Measurements from ENCODE around the gene PSME3IP1.

The PSME3IP1 gene

GRCh38 chr16:57166951-57167350 is 18.9 kb downstream of the PSME3IP1 start:
- DNase-seq: no peak

GRCh38 chr16:57166451-57166850 is 19.4 kb downstream of the PSME3IP1 start:
- no peak for DNase-seq

- no peak for DNase-seq
Measured at GRCh38 chr16:57165938-57166337, 19.9 kb downstream of the PSME3IP1 start.

GRCh38 chr16:57165483-57165882 is 20.4 kb downstream of the PSME3IP1 start:
- no peak for DNase-seq

GRCh38 chr16:57163842-57164241 is 22.0 kb downstream of the PSME3IP1 start:
- DNase-seq: no peak

GRCh38 chr16:57159447-57159846 is 26.4 kb downstream of the PSME3IP1 start:
- DNase-seq: no peak

GRCh38 chr16:57157533-57157932 is 28.3 kb downstream of the PSME3IP1 start:
- DNase-seq: no peak

GRCh38 chr16:57156351-57156703 is 29.5 kb downstream of the PSME3IP1 start:
- no peak for DNase-seq

- no peak for DNase-seq
Measured at GRCh38 chr16:57155702-57156350, 30.0 kb downstream of the PSME3IP1 start.

GRCh38 chr16:57153841-57154240 is 32.0 kb downstream of the PSME3IP1 start:
- no peak for DNase-seq

GRCh38 chr16:57152096-57153093 is 33.4 kb downstream of the PSME3IP1 start:
- DNase-seq: no peak

GRCh38 chr16:57151369-57151768 is 34.5 kb downstream of the PSME3IP1 start:
- DNase-seq: no peak

- DNase-seq: no peak
Measured at GRCh38 chr16:57150682-57151330, 35.0 kb downstream of the PSME3IP1 start.

- DNase-seq: no peak
Measured at GRCh38 chr16:57149391-57149790, 36.4 kb downstream of the PSME3IP1 start.

GRCh38 chr16:57148481-57148880 is 37.4 kb downstream of the PSME3IP1 start:
- no peak for DNase-seq

- DNase-seq: no peak
Measured at GRCh38 chr16:57147381-57148221, 38.2 kb downstream of the PSME3IP1 start.

- DNase-seq: no peak
Measured at GRCh38 chr16:57146735-57147134, 39.1 kb downstream of the PSME3IP1 start.

GRCh38 chr16:57146040-57146647 is 39.7 kb downstream of the PSME3IP1 start:
- DNase-seq: no peak

- DNase-seq: no peak
Measured at GRCh38 chr16:57145046-57146021, 40.5 kb downstream of the PSME3IP1 start.

- DNase-seq: no peak
Measured at GRCh38 chr16:57144027-57144426, 41.8 kb downstream of the PSME3IP1 start.
